Endothelial cell of umbilical vein (primary cell): ENCODE measurements around the gene CCDC70.

ENCODE experiments used
- EZH2 ChIP-seq: IDR thresholded peaks from 2 replicates; pipeline ENCODE4 v1.6.1; 2012; ENCODE audit warnings: borderline replicate concordance, low read depth, mild to moderate bottlenecking, moderate library complexity, low read length, inconsistent platforms; ENCODE audit not compliant: severe bottlenecking
- FOS ChIP-seq: IDR thresholded peaks from 2 replicates; pipeline ENCODE4 v1.6.1; 2011; ENCODE audit warnings: mild to moderate bottlenecking, low read length, moderate library complexity, borderline replicate concordance; ENCODE audit not compliant: insufficient read depth
- GATA2 ChIP-seq: IDR thresholded peaks from 2 replicates; pipeline ENCODE4 v1.7.0; 2011; ENCODE audit warnings: low read depth, mild to moderate bottlenecking, moderate library complexity, mixed read lengths, low read length; ENCODE audit not compliant: insufficient read length, insufficient read depth
- JUN ChIP-seq: IDR thresholded peaks from 2 replicates; pipeline ENCODE4 v1.6.1; 2011; ENCODE audit warnings: borderline replicate concordance, low read depth; ENCODE audit not compliant: insufficient read length, insufficient read depth
- POLR2A ChIP-seq: IDR thresholded peaks from 2 replicates; pipeline ENCODE4 v1.6.1; 2012; ENCODE audit warnings: low read depth, mild to moderate bottlenecking, control low read depth, low read length
- POLR2AphosphoS5 ChIP-seq: IDR thresholded peaks from 2 replicates; pipeline ENCODE4 v1.6.1; 2012; ENCODE audit warnings: low read depth, mild to moderate bottlenecking, control low read depth, low read length, moderate library complexity; ENCODE audit not compliant: insufficient read depth
- TF ChIP-seq, protein P1 (sequence below), 2 donors: IDR thresholded peaks; 1 replicate in 1 of 2; 2 replicates in 1 of 2; pipeline ENCODE4 v1.5.1; 2011; ENCODE audit warnings: low read length in 2 of 2, mild to moderate bottlenecking in 2 of 2, moderate library complexity in 2 of 2, control low read depth in 1 of 2, inconsistent platforms in 1 of 2, low read depth in 1 of 2; ENCODE audit not compliant: insufficient read depth in 1 of 2; ENCODE audit errors: extremely low read depth in 1 of 2

DNA sequence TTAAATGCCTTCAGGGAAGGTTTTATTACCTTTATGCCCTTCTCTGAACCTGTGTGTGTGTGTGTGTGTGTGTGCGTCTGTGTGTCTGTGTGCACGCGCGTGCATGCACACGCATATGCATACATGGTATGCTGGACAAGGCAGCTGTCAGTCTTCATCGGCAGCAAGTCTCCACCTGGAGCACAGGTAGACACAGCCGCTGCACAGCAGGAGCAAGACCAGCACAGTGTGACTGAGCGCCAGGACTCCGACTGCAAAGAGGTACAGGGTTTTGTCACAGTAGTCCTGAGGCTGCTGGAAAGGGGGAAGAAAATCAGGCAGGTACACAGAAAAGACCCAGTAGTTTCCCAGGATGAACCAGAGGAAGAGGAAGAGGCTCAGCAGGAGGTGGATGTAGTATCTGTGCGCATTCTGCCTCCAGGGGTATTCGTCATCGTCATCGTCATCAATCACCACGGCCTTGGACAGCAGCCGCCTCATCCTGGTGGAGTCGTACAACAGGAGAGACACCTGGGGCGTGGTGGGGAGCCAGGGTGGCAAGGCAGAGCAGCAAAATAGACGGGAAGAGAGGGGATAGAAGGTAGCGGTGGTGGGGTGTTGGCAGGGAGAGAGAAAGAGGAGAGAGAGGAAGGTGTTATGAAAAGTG, 45.0 kb upstream of the CCDC70 start:
- TF ChIP-seq, protein P1, sequence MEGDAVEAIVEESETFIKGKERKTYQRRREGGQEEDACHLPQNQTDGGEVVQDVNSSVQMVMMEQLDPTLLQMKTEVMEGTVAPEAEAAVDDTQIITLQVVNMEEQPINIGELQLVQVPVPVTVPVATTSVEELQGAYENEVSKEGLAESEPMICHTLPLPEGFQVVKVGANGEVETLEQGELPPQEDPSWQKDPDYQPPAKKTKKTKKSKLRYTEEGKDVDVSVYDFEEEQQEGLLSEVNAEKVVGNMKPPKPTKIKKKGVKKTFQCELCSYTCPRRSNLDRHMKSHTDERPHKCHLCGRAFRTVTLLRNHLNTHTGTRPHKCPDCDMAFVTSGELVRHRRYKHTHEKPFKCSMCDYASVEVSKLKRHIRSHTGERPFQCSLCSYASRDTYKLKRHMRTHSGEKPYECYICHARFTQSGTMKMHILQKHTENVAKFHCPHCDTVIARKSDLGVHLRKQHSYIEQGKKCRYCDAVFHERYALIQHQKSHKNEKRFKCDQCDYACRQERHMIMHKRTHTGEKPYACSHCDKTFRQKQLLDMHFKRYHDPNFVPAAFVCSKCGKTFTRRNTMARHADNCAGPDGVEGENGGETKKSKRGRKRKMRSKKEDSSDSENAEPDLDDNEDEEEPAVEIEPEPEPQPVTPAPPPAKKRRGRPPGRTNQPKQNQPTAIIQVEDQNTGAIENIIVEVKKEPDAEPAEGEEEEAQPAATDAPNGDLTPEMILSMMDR (IDR thresholded peaks at IDR 0.05; ENCODE audit: extremely low read depth in 1 of 2, insufficient read depth in 1 of 2, low read depth in 1 of 2, low read length in 2 of 2): no peak
- TF ChIP-seq EZH2: no peak
- no peak for TF ChIP-seq POLR2A
- TF ChIP-seq JUN: no peak
- TF ChIP-seq FOS: no peak
- no peak for TF ChIP-seq GATA2
- TF ChIP-seq POLR2AphosphoS5: no peak
